SH-SY5Y (cell line): ENCODE measurements around the gene AFF3.

Experiments
- GATA2 ChIP-seq: IDR thresholded peaks from 2 replicates; pipeline ENCODE4 v1.6.1; 2011; ENCODE audit warnings: mild to moderate bottlenecking, low read depth, low read length
- GATA3 ChIP-seq: IDR thresholded peaks from 2 replicates; pipeline ENCODE4 v1.6.1; 2011; ENCODE audit warnings: low read depth, mild to moderate bottlenecking, low read length, moderate library complexity

DNA sequence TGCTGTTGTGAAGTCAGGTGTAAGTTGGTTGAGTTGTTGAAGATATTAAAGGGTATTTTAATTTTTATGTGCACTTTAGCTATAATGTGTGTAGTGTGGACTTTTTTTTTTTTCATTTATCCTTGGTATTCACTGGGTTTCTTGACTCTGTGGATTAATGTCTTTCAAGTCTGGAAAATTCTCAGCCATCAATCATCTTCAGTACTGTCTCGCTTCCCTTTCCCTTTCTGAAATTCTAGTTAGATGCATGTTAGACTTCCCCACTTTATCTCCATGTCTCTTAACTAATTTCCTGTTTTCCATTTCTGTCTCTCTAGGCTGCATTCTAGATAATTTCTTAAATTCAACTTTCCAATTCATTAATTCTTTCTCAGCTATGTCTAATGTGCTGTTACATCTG, 404.9 kb downstream of the AFF3 start:
- TF ChIP-seq GATA2 (no peak), GATA3 (no peak)
